Measurements from ENCODE around the gene ZBTB7C.

Gene ZBTB7C

GRCh38 chr18:48033790-48034650 lies 375.2 kb downstream of the ZBTB7C start:
- H3K9me3 Mint-ChIP-seq, result no peaks in the 10 kb centered on the region
- peaks cover 5% of the 10 kb centered on the region for H3K27me3 Mint-ChIP-seq (ENCODE audit: low read depth)
- H3K4me3 Mint-ChIP-seq, result no peak overlapping the region
- H3K4me1 Mint-ChIP-seq, result peaks cover 39% of the 10 kb centered on the region
- no peak for TF ChIP-seq CTCF (IDR thresholded peaks at IDR 0.05; ENCODE audit: unreplicated experiment in 3 of 3)
- H3K27ac Mint-ChIP-seq, result peak overlapping the region; percentile 58 to 96 (median 76)
- no peaks in the 10 kb centered on the region for H3K36me3 Mint-ChIP-seq (ENCODE audit: low read depth)

DNA sequence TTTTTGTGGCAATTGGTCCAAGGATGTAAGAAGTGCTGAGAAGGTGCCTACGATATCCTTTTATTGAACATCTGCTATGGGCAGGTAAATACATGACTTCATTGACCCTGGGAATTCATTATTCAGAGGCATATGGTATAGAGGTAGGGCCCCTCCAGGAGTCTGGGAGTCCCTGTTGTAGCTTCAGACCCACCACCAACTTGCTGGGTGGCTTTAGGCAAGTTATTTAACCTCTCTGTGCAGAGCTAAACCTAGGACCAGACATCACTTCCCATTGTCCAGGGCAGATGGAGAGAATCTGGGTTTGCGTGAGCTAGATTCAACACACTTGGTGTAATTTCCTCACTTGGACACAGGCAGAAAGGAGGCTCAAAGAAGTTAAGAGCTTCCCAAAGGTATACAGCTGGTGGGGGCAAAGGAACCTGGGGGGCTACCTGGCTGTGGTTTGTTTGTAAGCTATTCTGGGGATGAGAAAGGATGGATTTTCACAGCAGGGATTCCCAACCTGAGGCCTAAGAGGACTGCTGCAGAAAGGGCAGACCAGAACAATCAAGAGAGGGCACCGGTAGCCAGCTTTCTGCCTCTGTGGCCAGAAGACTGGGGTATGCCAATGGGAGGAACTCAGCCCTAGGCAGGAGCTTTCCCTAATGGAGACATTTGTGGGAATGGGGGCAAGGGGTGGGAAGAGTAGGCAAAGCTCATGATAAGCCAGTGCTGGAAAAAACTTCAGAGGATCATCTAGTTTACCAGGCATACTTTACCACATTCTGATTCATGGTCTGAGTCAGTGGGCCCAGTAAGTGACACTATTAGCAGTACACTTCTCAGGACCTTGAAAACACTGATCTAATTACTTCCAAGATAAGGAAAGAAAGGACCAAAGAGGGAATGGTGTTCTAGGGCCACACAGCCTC lies 376.1 kb downstream of the ZBTB7C start:
- peak overlapping the region; percentile 22 to 76 (median 58) for H3K27ac Mint-ChIP-seq
- H3K4me3 Mint-ChIP-seq, result no peak overlapping the region
- no peak for TF ChIP-seq CTCF (IDR thresholded peaks at IDR 0.05; ENCODE audit: unreplicated experiment in 3 of 3)
- H3K4me1 Mint-ChIP-seq, result peaks cover 43% of the 10 kb centered on the region
- H3K36me3 Mint-ChIP-seq (ENCODE audit: low read depth), result no peaks in the 10 kb centered on the region
- peaks cover 5% of the 10 kb centered on the region for H3K27me3 Mint-ChIP-seq (ENCODE audit: low read depth)
- no peaks in the 10 kb centered on the region for H3K9me3 Mint-ChIP-seq

DNA sequence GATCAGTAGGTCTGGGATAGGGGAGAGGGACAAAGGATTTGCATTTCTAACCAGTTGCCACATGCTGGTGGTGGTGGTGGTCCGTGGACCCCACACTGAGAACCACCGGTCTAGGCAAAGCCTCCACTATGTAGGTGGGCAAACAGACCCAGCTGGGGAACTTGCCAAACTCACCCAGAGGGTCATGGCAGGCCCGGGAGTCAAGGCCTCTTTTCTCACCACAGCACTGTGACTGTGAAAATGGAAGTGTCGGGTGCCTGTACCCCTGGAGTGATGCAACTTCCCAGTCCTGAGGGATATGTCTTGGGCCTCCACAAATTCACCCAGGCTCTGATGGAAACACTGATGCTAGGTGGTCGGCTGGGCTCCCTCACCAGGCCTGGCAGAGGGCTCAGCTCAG lies 377.5 kb downstream of the ZBTB7C start:
- peaks cover 44% of the 10 kb centered on the region for H3K4me1 Mint-ChIP-seq
- H3K27ac Mint-ChIP-seq, result peak overlapping the region in 2 of 3 experiments; percentile 58 to 68
- H3K27me3 Mint-ChIP-seq (ENCODE audit: low read depth), result peaks cover 3% of the 10 kb centered on the region
- H3K4me3 Mint-ChIP-seq, result no peak overlapping the region
- H3K9me3 Mint-ChIP-seq, result no peaks in the 10 kb centered on the region
- no peak for TF ChIP-seq CTCF (IDR thresholded peaks at IDR 0.05; ENCODE audit: unreplicated experiment in 3 of 3)
- peaks cover 3% of the 10 kb centered on the region for H3K36me3 Mint-ChIP-seq (ENCODE audit: low read depth)

DNA sequence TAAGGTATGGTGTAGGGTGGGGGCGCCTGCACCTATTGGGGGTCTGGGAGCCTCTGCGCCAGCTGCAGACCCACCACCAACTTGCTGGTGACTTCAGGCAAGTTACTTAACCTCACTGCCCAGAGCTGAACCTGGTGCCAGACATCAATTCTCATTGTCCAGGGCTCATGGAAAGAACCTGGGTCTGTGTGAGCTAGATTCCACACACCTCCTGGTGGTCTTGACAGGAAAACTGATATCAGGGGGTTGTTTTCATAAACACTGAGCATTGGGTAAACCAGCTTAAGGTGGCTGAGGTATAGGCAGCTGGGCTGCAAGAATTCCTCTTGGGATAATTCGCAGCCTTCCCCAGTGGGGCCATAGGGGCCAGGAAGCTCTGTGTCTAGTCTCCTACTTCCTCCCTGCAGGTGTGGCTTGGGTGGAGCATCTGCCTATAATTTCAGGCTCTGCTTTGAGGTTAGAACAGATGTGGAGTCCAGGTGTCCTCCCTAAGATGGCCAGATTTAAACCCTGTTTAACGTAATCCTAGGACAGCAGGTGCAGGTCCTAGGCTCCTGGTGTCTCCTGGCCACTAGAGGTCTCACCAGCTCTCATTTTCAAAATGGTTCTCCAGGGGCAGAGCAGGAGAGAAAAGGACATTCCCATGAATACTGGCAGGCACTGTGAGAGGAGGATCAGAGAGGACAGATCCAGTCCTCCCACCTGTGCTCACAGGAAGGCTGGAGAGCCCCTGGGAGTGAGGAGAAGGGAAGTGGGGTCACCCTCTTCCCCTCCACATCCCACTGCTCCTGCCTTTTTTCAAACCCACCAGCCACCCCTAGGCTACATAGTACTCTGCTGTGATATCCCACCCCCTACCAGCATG lies 378.3 kb downstream of the ZBTB7C start:
- H3K36me3 Mint-ChIP-seq (ENCODE audit: low read depth), result peaks cover 3% of the 10 kb centered on the region
- H3K4me1 Mint-ChIP-seq, result peaks cover 48% of the 10 kb centered on the region
- TF ChIP-seq CTCF (IDR thresholded peaks at IDR 0.05; ENCODE audit: unreplicated experiment in 3 of 3), result peak; percentile 72 to 85 (median 83)
- no peaks in the 10 kb centered on the region for H3K27me3 Mint-ChIP-seq (ENCODE audit: low read depth)
- no peaks in the 10 kb centered on the region for H3K9me3 Mint-ChIP-seq
- no peak overlapping the region for H3K4me3 Mint-ChIP-seq
- peak overlapping the region; percentile 58 to 86 (median 68) for H3K27ac Mint-ChIP-seq

GRCh38 chr18:48029296-48029986 lies 379.7 kb downstream of the ZBTB7C start:
- no peaks in the 10 kb centered on the region for H3K9me3 Mint-ChIP-seq
- no peaks in the 10 kb centered on the region for H3K27me3 Mint-ChIP-seq (ENCODE audit: low read depth)
- peak overlapping the region in 1 of 3 experiments; percentile 59 for H3K27ac Mint-ChIP-seq
- no peak for TF ChIP-seq CTCF (IDR thresholded peaks at IDR 0.05; ENCODE audit: unreplicated experiment in 3 of 3)
- H3K4me3 Mint-ChIP-seq, result no peak overlapping the region
- peaks cover 3% of the 10 kb centered on the region for H3K36me3 Mint-ChIP-seq (ENCODE audit: low read depth)
- peaks cover 54% of the 10 kb centered on the region for H3K4me1 Mint-ChIP-seq

All from nephron (organoid).